ENCODE data around the gene RNU5B-1.

DNA sequence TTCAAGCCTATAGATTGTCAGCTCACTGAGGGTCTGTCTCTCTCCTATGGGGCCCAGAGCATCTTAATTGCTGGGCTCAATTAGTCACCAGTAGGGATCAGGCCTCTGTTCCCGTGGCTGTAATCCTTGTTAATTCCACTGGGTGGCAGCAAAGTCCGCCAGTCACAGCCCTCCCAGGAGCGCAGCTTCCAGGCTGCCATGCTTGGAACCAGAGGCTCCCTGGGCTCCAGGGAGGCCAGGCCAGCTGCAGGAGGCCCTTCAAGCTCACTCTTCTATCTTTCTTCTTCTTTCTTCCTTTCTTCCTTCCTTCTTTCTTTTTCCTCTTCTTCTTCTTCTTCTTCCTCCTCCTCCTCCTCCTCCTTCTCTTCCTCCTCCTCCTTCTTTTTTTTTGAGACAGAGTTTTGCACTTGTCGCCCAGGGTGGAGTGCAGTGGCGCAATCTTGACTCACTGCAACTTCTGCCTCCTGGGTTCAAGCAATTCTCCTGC lies 14.4 kb downstream of the RNU5B-1 start:
- TF ChIP-seq, protein P1, sequence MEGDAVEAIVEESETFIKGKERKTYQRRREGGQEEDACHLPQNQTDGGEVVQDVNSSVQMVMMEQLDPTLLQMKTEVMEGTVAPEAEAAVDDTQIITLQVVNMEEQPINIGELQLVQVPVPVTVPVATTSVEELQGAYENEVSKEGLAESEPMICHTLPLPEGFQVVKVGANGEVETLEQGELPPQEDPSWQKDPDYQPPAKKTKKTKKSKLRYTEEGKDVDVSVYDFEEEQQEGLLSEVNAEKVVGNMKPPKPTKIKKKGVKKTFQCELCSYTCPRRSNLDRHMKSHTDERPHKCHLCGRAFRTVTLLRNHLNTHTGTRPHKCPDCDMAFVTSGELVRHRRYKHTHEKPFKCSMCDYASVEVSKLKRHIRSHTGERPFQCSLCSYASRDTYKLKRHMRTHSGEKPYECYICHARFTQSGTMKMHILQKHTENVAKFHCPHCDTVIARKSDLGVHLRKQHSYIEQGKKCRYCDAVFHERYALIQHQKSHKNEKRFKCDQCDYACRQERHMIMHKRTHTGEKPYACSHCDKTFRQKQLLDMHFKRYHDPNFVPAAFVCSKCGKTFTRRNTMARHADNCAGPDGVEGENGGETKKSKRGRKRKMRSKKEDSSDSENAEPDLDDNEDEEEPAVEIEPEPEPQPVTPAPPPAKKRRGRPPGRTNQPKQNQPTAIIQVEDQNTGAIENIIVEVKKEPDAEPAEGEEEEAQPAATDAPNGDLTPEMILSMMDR (IDR thresholded peaks at IDR 0.05; ENCODE audit: poor library complexity) = peak; percentile 89
- TF ChIP-seq EZH2phosphoT487 (IDR thresholded peaks at IDR 0.05; ENCODE audit: low read depth, severe bottlenecking, unreplicated experiment) (no peak), EZH2 (IDR thresholded peaks at IDR 0.05; ENCODE audit: borderline replicate concordance) (no peak)
